TTC549 (cell line): ENCODE results near the gene CCDC28B.

Experiments used
- FAIRE-seq: peaks from 2 replicates; lab custom pipeline; 2012; peaks lifted over from hg19 to GRCh38; lab: Jason Lieb, UNC

CCDC28B gene

GRCh38 chr1:32195531-32195930 lies 4.9 kb upstream of the CCDC28B start:
- no peak for FAIRE-seq

GRCh38 chr1:32195972-32196823 lies 4.2 kb upstream of the CCDC28B start:
- FAIRE-seq, result no peak

GRCh38 chr1:32197074-32197473 lies 3.3 kb upstream of the CCDC28B start:
- FAIRE-seq, result no peak

GRCh38 chr1:32197837-32198236 lies 2.6 kb upstream of the CCDC28B start:
- no peak for FAIRE-seq

GRCh38 chr1:32198237-32199042 lies 2.0 kb upstream of the CCDC28B start:
- FAIRE-seq, result no peak

- FAIRE-seq, result no peak
These were observed 1.2 kb upstream of the CCDC28B start for GRCh38 chr1:32199043-32199716.

- no peak for FAIRE-seq
These were observed 700 bp upstream of the CCDC28B start for GRCh38 chr1:32199717-32200072.

GRCh38 chr1:32201011-32201855 lies 838 bp downstream of the CCDC28B start:
- no peak for FAIRE-seq

- no peak for FAIRE-seq
These were observed 4.6 kb downstream of the CCDC28B start for GRCh38 chr1:32204943-32205361.

GRCh38 chr1:32205401-32206370 lies 5.3 kb downstream of the CCDC28B start, which contains the start of gene IQCC:
Gene IQCC (plus strand): TSS chr1:32205671. CDS start chr1:32205682, 11 bp downstream.
- FAIRE-seq, result no peak

- FAIRE-seq, result no peak
These were observed 8.1 kb downstream of the CCDC28B start for GRCh38 chr1:32208469-32208868.

- FAIRE-seq, result no peak
These were observed 8.5 kb downstream of the CCDC28B start, which contains the start of gene DCDC2B for GRCh38 chr1:32208891-32209328. Gene DCDC2B (plus strand): TSS chr1:32209089. CDS start chr1:32209094, 5 bp downstream.

- FAIRE-seq, result peak; percentile 62
These were observed 15.5 kb downstream of the CCDC28B start for GRCh38 chr1:32215629-32216480.

GRCh38 chr1:32216566-32216965 lies 16.2 kb downstream of the CCDC28B start:
- FAIRE-seq, result no peak

- FAIRE-seq, result no peak
These were observed 18.6 kb downstream of the CCDC28B start for GRCh38 chr1:32219022-32219421.

- FAIRE-seq, result no peak
These were observed 20.6 kb downstream of the CCDC28B start for GRCh38 chr1:32220746-32221580.

GRCh38 chr1:32221581-32221979 lies 21.2 kb downstream of the CCDC28B start:
- no peak for FAIRE-seq

GRCh38 chr1:32221980-32222755 lies 21.8 kb downstream of the CCDC28B start, which contains the start of the genes EIF3I and TMEM234:
Gene EIF3I (plus strand): TSS chr1:32222407. CDS start chr1:32222442, 35 bp downstream.
Gene TMEM234 (minus strand): TSS chr1:32222353. CDS start chr1:32222322, 31 bp downstream.
- no peak for FAIRE-seq
